Heart right ventricle (tissue), 16 donors: ENCODE results near the gene USH2A. TPM values are rescaled to one million over a fixed set of nuclear protein-coding genes. Genes with fewer than 3 reads are reported as not detected.

Experiments used
- ATAC-seq, 8 donors: fragments of 200-7000 bp; cut with Tn5 transposase; one replicate each; pipeline ENCODE4 v1.9.1; 2020; ENCODE audit warnings: mild to moderate bottlenecking in 8 of 8, moderate library complexity in 8 of 8, moderate number of reproducible peaks in 1 of 8
- DNase-seq, 2 donors: peaks; one replicate each; pipeline ENCODE4 v3.0.0-alpha.2; 2020
- H3K27ac ChIP-seq, 10 donors: fragments of 200-600 bp; sonication (generic) in 2 of 10; one replicate each; pipeline versions ENCODE4 v1.5.0 to v1.8.0; 2020 to 2022; ENCODE audit warnings: mild to moderate bottlenecking in 3 of 10
- H3K27me3 ChIP-seq, 7 donors: fragments of 200-600 bp; one replicate each; pipeline ENCODE4 v1.8.0; 2021 to 2022; ENCODE audit warnings: mild to moderate bottlenecking in 2 of 7
- H3K36me3 ChIP-seq, 9 donors: fragments of 200-600 bp; sonication (generic) in 1 of 9; one replicate each; pipeline versions ENCODE4 v1.5.0 to v1.8.0; 2020 to 2022; ENCODE audit warnings: mild to moderate bottlenecking in 2 of 9
- H3K4me1 ChIP-seq, 9 donors: fragments of 200-600 bp; sonication (generic) in 1 of 9; one replicate each; pipeline versions ENCODE4 v1.5.0 to v1.8.0; 2020 to 2022; ENCODE audit warnings: mild to moderate bottlenecking in 4 of 9
- H3K4me3 ChIP-seq, 10 donors: fragments of 200-600 bp; sonication (generic) in 2 of 10; one replicate each; pipeline versions ENCODE4 v1.5.0 to v1.8.0; 2020 to 2022; ENCODE audit warnings: mild to moderate bottlenecking in 7 of 10, moderate library complexity in 2 of 10
- H3K9me3 ChIP-seq, 11 donors: fragments of 200-600 bp in 10 of 11; sonication (generic) in 2 of 11; one replicate each; pipeline versions ENCODE4 v1.5.0 to v1.8.0; 2013 to 2022; ENCODE audit warnings: mild to moderate bottlenecking in 2 of 11, control low read depth in 1 of 11, moderate library complexity in 1 of 11
- CTCF ChIP-seq, 9 donors: fragments of 200-600 bp; sonication (generic) in 2 of 9; IDR thresholded peaks; one replicate each; pipeline versions ENCODE4 v1.5.0 to v1.8.0; 2021 to 2022; ENCODE audit warnings: antibody characterized with exemption in 9 of 9, mild to moderate bottlenecking in 5 of 9, moderate library complexity in 1 of 9
- WGBS, 2 donors: extraction: QIAGEN DNeasy Blood & Tissue Kit; methylation state at CpG; one replicate each; pipeline ENCODE4 v1.1.7; 2013; ENCODE audit warnings: inconsistent platforms in 1 of 2; 5-methylcytosine and 5-hydroxymethylcytosine counted together
- intact Hi-C, 10 donors: fragments of 100-400 bp; cut with DNase I; formaldehyde crosslinking; loops; one replicate each; pipeline versions ENCODE4 v1.11.1 to v1.14.2; 2022
- polyA plus RNA-seq, 2 donors: library from polyadenylated mRNA; stranded (reverse); fragments of 200-250 nt; gene quantifications; one replicate each; pipeline ENCODE4 v1.2.3, GENCODE V29; 2013
- total RNA-seq, 10 donors: library from RNA; stranded (reverse); fragmentation: NEBNext Ultra II Directional in 3 of 10; extraction: Animal tissue kit (Norgen Biotek cat#: 25700) in 3 of 10; gene quantifications; one replicate each; pipeline versions ENCODE4 v1.2.1 to v1.2.4, GENCODE V29; 2021 to 2023
- donor health status: Arrhythmogenic right ventricular cardiomyopathy.
- donor health status: ischemic (EF 13 %, LVEDD 7.1; RV severe dilation, severe dysfunction).
- donor health status: healthy with polysubstance abuse.
- donor health status: DM: no; HTN: yes; CAD: no.
- donor health status: DM: no; HTN: no; CAD: no.
- donor health status: ischemic (EF 25% LVEDD 6.9; RV normal size, moderate dysfunction).
- donor health status: ischemic (EF 25% LVEDD 5.7; RV mildly dilated, moderate dysfunction).
- donor health status: healthy.
- donor health status: DM: yes; HTN: yes; CAD: no.
- donor health status: Ischemic cardiomyopathy.
- donor health status: ischemic (EF 35%, LVEDD 5.7; RV mildly dilated, moderate dysfunction).
- donor health status: nonischemic (EF 11% LVEDD 7.7; RV severe dilation, severe dysfunction).
- donor health status: DM: yes; HTN: yes; CAD: no.
- donor health status: PGD.
- donor health status: ischemic (EF 29% LVEDD 5.4; RV normal size, mild dysfunction).
- donor health status: nonischemic (EF 23%, LVEDD 6.1; RV moderate dilation, normal function).

USH2A gene
- total and polyA plus RNA-seq, 12 donors, result 0.01 to 4.9 (median 3.6) TPM

GRCh38 chr1:216462066-216462775, 39.0 kb upstream of the USH2A start:
- intact Hi-C loops, result no loop called here
- Histone ChIP-seq H3K4me3 (no peak overlapping the region), H3K9me3 (no peaks in the 10 kb centered on the region), H3K36me3 (no peaks in the 10 kb centered on the region), H3K4me1 (peaks cover 0 to 7% (median 0%) of the 10 kb centered on the region in 9 donors), H3K27me3 (no peaks in the 10 kb centered on the region), H3K27ac (no peak overlapping the region)
- TF ChIP-seq CTCF (IDR thresholded peaks at IDR 0.05), result no peak
- 36% methylated on average over 3 of the region's 3 CpGs for WGBS, 2 donors
- ATAC-seq (no peak), DNase-seq (no peak)

- Histone ChIP-seq H3K4me3 (no peak overlapping the region), H3K27ac (no peak overlapping the region), H3K4me1 (peaks cover 0 to 7% (median 0%) of the 10 kb centered on the region in 9 donors), H3K36me3 (no peaks in the 10 kb centered on the region), H3K27me3 (no peaks in the 10 kb centered on the region), H3K9me3 (no peaks in the 10 kb centered on the region)
- DNase-seq, result no peak
- intact Hi-C loops, result no loop called here
- no peak for TF ChIP-seq CTCF (IDR thresholded peaks at IDR 0.05)
- no peak for ATAC-seq
These were observed 38.2 kb upstream of the USH2A start for GRCh38 chr1:216461466-216461865.

GRCh38 chr1:216459651-216460207, 36.5 kb upstream of the USH2A start:
- no peak overlapping the region for H3K4me3 ChIP-seq
- TF ChIP-seq CTCF (IDR thresholded peaks at IDR 0.05), result no peak
- no peaks in the 10 kb centered on the region for H3K27me3 ChIP-seq

GRCh38 chr1:216458812-216459211, 35.6 kb upstream of the USH2A start:
- intact Hi-C loops, result no loop called here
- Histone ChIP-seq H3K36me3 (no peaks in the 10 kb centered on the region), H3K27me3 (no peaks in the 10 kb centered on the region), H3K4me1 (peaks cover 0 to 7% (median 0%) of the 10 kb centered on the region in 9 donors), H3K9me3 (no peaks in the 10 kb centered on the region), H3K27ac (no peak overlapping the region), H3K4me3 (no peak overlapping the region)
- ATAC-seq (no peak), DNase-seq (no peak)
- TF ChIP-seq CTCF (IDR thresholded peaks at IDR 0.05), result no peak

More at GRCh38 chr1:216459651-216460207, 36.5 kb upstream of the USH2A start:
- H3K9me3 ChIP-seq, result no peaks in the 10 kb centered on the region
- intact Hi-C loops, result no loop called here
- DNase-seq (no peak), ATAC-seq (no peak)
- H3K4me1 ChIP-seq, result peaks cover 0 to 7% (median 0%) of the 10 kb centered on the region in 9 donors
- no peaks in the 10 kb centered on the region for H3K36me3 ChIP-seq
- 88 to 96% methylated on average over 3 of the region's 3 CpGs for WGBS, 2 donors
- no peak overlapping the region for H3K27ac ChIP-seq
